ENCODE data around the gene RC3H2. TPM values are rescaled to one million over a fixed set of nuclear protein-coding genes. Genes with fewer than 3 reads are reported as not detected.
"Not testable (repeated sequence)": the region's sequence is repeated elsewhere in the genome, so short reads cannot be mapped to it uniquely, and the experiment has no call there.

RC3H2 gene
- total and polyA plus RNA-seq, 2 of the 8 experiments (the other 6 are each of a cell fraction or from before 2014, with no cell fraction given): 11.2 to 38.4 TPM

DNA sequence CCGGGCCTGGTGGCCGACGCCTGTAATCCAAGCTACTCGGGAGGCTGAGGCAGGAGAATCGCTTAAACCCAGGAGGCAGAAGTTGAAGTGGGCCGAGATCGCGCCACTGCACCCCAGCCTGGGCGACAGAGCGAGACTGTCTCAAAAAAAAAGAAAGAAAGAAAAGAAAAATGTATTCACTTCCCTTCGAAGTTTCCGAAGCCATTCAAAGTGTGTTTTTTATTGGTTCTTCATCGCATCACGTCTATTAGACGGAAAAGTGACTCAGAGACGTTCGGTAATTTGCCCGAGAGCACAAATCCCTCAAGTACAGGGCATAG, 76.2 kb downstream of the RC3H2 start:
- H2AK5ac ChIP-seq (ENCODE audit: low read depth, low read length); H3K9ac ChIP-seq (replicated peaks in 1 of 4; ENCODE audit: extremely low read depth in 1 of 4, low read depth in 3 of 4, low read length in 3 of 4); H4K8ac ChIP-seq (ENCODE audit: extremely low read depth, insufficient read depth, low read length); H3K27ac ChIP-seq (ENCODE audit: low read depth, low read length); H3K27me3 ChIP-seq (replicated peaks in 1 of 4; ENCODE audit: control insufficient read depth in 3 of 4, extremely low read depth in 1 of 4, insufficient read depth in 3 of 4, low read length in 3 of 4); H3K23me2 ChIP-seq (ENCODE audit: low read depth, low read length); H2BK12ac ChIP-seq (ENCODE audit: low read depth, low read length); H3K4me2 ChIP-seq (ENCODE audit: insufficient read depth in 1 of 2, low read depth in 2 of 2, low read length in 2 of 2); H4K91ac ChIP-seq (replicated peaks; ENCODE audit: insufficient read length, low read length); H4K5ac ChIP-seq (ENCODE audit: insufficient read length, low read depth, low read length); H2BK20ac ChIP-seq (ENCODE audit: low read length); H3K14ac ChIP-seq (ENCODE audit: insufficient read length); H3K23ac ChIP-seq (ENCODE audit: insufficient read length); H3K18ac ChIP-seq (ENCODE audit: extremely low read depth, low read length); H2BK5ac ChIP-seq (ENCODE audit: low read depth, low read length); H3K4ac ChIP-seq (replicated peaks; ENCODE audit: insufficient read length, low read depth, low read length); H3K4me1 ChIP-seq (replicated peaks in 1 of 4; ENCODE audit: control insufficient read depth in 3 of 4, insufficient read depth in 4 of 4, low read length in 3 of 4); H2BK120ac ChIP-seq (replicated peaks; ENCODE audit: low read depth, low read length); DNase-seq (ENCODE audit: low read depth in 1 of 2, low spot score in 2 of 2); H2BK15ac ChIP-seq (ENCODE audit: low read length); H3K9me3 ChIP-seq (ENCODE audit: insufficient read depth in 2 of 2, low read depth in 1 of 2, low read length in 1 of 2); H3K79me1 ChIP-seq (ENCODE audit: low read depth, low read length); H3K56ac ChIP-seq (replicated peaks; ENCODE audit: insufficient read length, low read depth, low read length); H2AFZ ChIP-seq (ENCODE audit: low read length); H4K20me1 ChIP-seq (replicated peaks in 1 of 2; ENCODE audit: control insufficient read depth in 1 of 2, insufficient read depth in 2 of 2, low read length in 2 of 2); FAIRE-seq: not testable (repeated sequence)
- POLR2A ChIA-PET (ENCODE audit: partially characterized antibody): interaction anchor here (1.1 kb wide), 1 partner anchor 76 kb away, joined by 5 read pairs; the partner anchor contains the start of gene RC3H2
- CTCF ChIA-PET (ENCODE audit: partially characterized antibody): interaction anchor here (0.6 kb wide), 1 partner anchor 391 kb away, joined by 3 read pairs; no protein-coding TSS in a partner anchor
- WGBS, 2 experiments (ENCODE audit: extremely low coverage in 1 of 2, insufficient coverage in 1 of 2, insufficient read length in 1 of 2, insufficient replicate concordance in 2 of 2, low coverage in 1 of 2, low lambda C conversion rate in 2 of 2, missing lambda C conversion rate in 1 of 2): 77% methylated on average over 17 of the region's 18 CpGs; no CpG with 5 or more reads in 1 of the 2 experiments
- Histone ChIP-seq H3K36me3 (ENCODE audit: control insufficient read depth in 2 of 4, insufficient read depth in 4 of 4, low read length in 3 of 4) (peaks cover 0 to 23% (median 11%) of the 10 kb centered on the region in 4 experiments; a peak in 5 of 8 replicates), H3K4me3 (ENCODE audit: extremely low read depth in 1 of 4, insufficient read depth in 2 of 4, low read depth in 3 of 4, low read length in 4 of 4) (peak overlapping the region; percentile 81 to 97 (median 92); a peak in 6 of 8 replicates), H3K79me2 (ENCODE audit: control insufficient read depth in 1 of 2, insufficient read depth in 2 of 2, low read length in 2 of 2) (peaks cover 5 to 32% of the 10 kb centered on the region in 2 experiments; a peak in 3 of 4 replicates)
- TF ChIP-seq KDM1A (IDR thresholded peaks at IDR 0.05; ENCODE audit: borderline replicate concordance, low read length): 0 out of 2 replicates have a peak, but pooled peaks have one; percentile 9
